Muscle of leg (tissue), 11 donors: ENCODE results near the gene SORL1. TPM values are rescaled to one million over a fixed set of nuclear protein-coding genes. Genes with fewer than 3 reads are reported as not detected.

Experiments
- DNase-seq: peaks from one replicate; pipeline ENCODE4 v3.0.0; 2013
- H3K27ac ChIP-seq: one replicate; pipeline ENCODE4 v1.5.1; 2013; ENCODE audit warnings: mild to moderate bottlenecking, low read length, control low read depth
- H3K27me3 ChIP-seq: one replicate; pipeline ENCODE4 v1.6.1; 2013; ENCODE audit warnings: low read length; ENCODE audit not compliant: control insufficient read depth, insufficient read depth
- H3K36me3 ChIP-seq: one replicate; pipeline ENCODE4 v1.6.1; 2013; ENCODE audit warnings: low read length; ENCODE audit not compliant: control insufficient read depth, insufficient read depth
- H3K4me1 ChIP-seq: one replicate; pipeline ENCODE4 v1.6.1; 2013; ENCODE audit warnings: low read length; ENCODE audit not compliant: control insufficient read depth, insufficient read depth
- H3K4me3 ChIP-seq: one replicate; pipeline ENCODE4 v1.5.1; 2013; ENCODE audit warnings: low read length, control low read depth
- H3K9me3 ChIP-seq: replicated peaks from 2 replicates; pipeline ENCODE4 v1.6.1; 2013; ENCODE audit warnings: low read depth, low read length; ENCODE audit not compliant: control insufficient read depth
- WGBS: methylation state at CpG from one replicate; pipeline ENCODE4 v1.1.5; 2013; ENCODE audit warnings: missing lambda C conversion rate; ENCODE audit not compliant: insufficient coverage; 5-methylcytosine and 5-hydroxymethylcytosine counted together
- polyA plus RNA-seq, 8 donors: library from polyadenylated mRNA; unstranded; fragments of 120-200 nt; gene quantifications; one replicate each; pipeline versions ENCODE4 v1.2.1 to v1.2.3, GENCODE V29; 2013; ENCODE audit warnings: inconsistent platforms in 1 of 8, low replicate concordance in 1 of 8; ENCODE audit not compliant: insufficient read length in 8 of 8, insufficient read depth in 1 of 8
- total RNA-seq: library from RNA; stranded (reverse); fragments of 120-200 nt; gene quantifications from one replicate; pipeline ENCODE4 v1.2.4, GENCODE V29; 2013

SORL1 gene
- total and polyA plus RNA-seq, 9 donors: 1.0 to 3.1 (median 1.9) TPM

GRCh38 chr11:121672630-121673487 is 220.7 kb downstream of the SORL1 start:
- peak; percentile 59 for DNase-seq
- Histone ChIP-seq H3K4me1 (peaks cover 31% of the 10 kb centered on the region), H3K36me3 (no peaks in the 10 kb centered on the region), H3K27me3 (no peaks in the 10 kb centered on the region), H3K9me3 (no peaks in the 10 kb centered on the region), H3K4me3 (no peak overlapping the region), H3K27ac (peak overlapping the region; percentile 77)
- 33% methylated on average over 12 of the region's 13 CpGs for WGBS

GRCh38 chr11:121681550-121682268 is 229.6 kb downstream of the SORL1 start:
- DNase-seq: no peak
- Histone ChIP-seq H3K4me3 (no peak overlapping the region), H3K9me3 (no peaks in the 10 kb centered on the region), H3K27ac (no peak overlapping the region), H3K36me3 (no peaks in the 10 kb centered on the region), H3K4me1 (no peaks in the 10 kb centered on the region), H3K27me3 (no peaks in the 10 kb centered on the region)
- WGBS: 86% methylated on average over 1 of the region's 1 CpG

Other genes with a start within 250 kb of the SORL1 start
- gene SC5D, start 159.5 kb upstream of the SORL1 start, total RNA-seq: 15.6 TPM
- 10 to 100 TPM; 21.5 to 38.0 (median 30.4) TPM for gene SC5D, start 159.5 kb upstream of the SORL1 start, polyA plus RNA-seq